ENCODE data around the gene TMEM225.

The TMEM225 gene

GRCh38 chr11:123841174-123841573 is 44.3 kb downstream of the TMEM225 start:
- CTCF ChIA-PET: no interaction called here
- H3K36me3 ChIP-seq (ENCODE audit: control insufficient read depth in 2 of 2, insufficient read depth in 1 of 2, low read length in 2 of 2): no peaks in the 10 kb centered on the region
- H3K4me3 ChIP-seq (ENCODE audit: low read depth, low read length): no peak overlapping the region
- POLR2A ChIA-PET: no interaction called here
- TF ChIP-seq ZNF449 (tag by site-specific recombination; IDR thresholded peaks at IDR 0.05) (peak; percentile 41; the same call in 1 of the 2 replicates), ZNF473 (tag by site-specific recombination; IDR thresholded peaks at IDR 0.05) (no peak)
- no peak overlapping the region for H3K27ac ChIP-seq (ENCODE audit: extremely low read depth, low read depth, low read length)
- H3K9me3 ChIP-seq (ENCODE audit: control insufficient read depth, insufficient read depth, low read depth, low read length): no peaks in the 10 kb centered on the region
- no peaks in the 10 kb centered on the region for H3K4me1 ChIP-seq (ENCODE audit: control insufficient read depth, insufficient read depth, low read length)

DNA sequence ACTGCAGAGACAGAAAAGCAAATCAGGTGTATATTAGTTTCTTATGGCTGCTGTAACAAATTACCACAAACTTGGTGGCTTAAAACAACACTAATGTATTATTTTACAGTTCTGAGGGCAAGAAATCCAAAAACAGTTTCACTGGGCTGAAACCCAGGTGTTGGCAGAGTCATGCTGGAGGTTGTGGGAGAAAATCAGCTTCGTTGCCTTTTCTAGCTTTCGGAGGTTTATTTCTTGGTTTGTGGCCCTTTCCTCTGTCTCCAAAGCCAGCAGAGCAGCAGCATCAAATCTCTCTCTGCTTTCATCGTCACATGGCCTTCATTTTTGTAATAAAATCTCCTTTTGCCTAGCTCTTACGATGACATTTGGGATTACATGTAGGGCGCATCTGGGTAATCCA is 46.3 kb downstream of the TMEM225 start:
- TF ChIP-seq ZNF426 (tag by site-specific recombination; IDR thresholded peaks at IDR 0.05) (no peak), KLF7 (tag by site-specific recombination; IDR thresholded peaks at IDR 0.05; ENCODE audit: borderline replicate concordance) (no peak), RBAK (tag by site-specific recombination; IDR thresholded peaks at IDR 0.05) (no peak), ZNF768 (tag by site-specific recombination; IDR thresholded peaks at IDR 0.05) (no peak), ZFP69B (tag by site-specific recombination; IDR thresholded peaks at IDR 0.05) (no peak), TRIM28 (IDR thresholded peaks at IDR 0.05; ENCODE audit: borderline replicate concordance, low read length) (no peak), ZNF202 (tag by site-specific recombination; IDR thresholded peaks at IDR 0.05; ENCODE audit: borderline replicate concordance) (no peak), ZBTB17 (tag by site-specific recombination; IDR thresholded peaks at IDR 0.05) (no peak)
- TF ChIP-seq, protein P1, sequence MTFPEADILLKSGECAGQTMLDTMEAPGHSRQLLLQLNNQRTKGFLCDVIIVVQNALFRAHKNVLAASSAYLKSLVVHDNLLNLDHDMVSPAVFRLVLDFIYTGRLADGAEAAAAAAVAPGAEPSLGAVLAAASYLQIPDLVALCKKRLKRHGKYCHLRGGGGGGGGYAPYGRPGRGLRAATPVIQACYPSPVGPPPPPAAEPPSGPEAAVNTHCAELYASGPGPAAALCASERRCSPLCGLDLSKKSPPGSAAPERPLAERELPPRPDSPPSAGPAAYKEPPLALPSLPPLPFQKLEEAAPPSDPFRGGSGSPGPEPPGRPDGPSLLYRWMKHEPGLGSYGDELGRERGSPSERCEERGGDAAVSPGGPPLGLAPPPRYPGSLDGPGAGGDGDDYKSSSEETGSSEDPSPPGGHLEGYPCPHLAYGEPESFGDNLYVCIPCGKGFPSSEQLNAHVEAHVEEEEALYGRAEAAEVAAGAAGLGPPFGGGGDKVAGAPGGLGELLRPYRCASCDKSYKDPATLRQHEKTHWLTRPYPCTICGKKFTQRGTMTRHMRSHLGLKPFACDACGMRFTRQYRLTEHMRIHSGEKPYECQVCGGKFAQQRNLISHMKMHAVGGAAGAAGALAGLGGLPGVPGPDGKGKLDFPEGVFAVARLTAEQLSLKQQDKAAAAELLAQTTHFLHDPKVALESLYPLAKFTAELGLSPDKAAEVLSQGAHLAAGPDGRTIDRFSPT (tag by site-specific recombination; IDR thresholded peaks at IDR 0.05): no peak
- TF ChIP-seq, protein P2, sequence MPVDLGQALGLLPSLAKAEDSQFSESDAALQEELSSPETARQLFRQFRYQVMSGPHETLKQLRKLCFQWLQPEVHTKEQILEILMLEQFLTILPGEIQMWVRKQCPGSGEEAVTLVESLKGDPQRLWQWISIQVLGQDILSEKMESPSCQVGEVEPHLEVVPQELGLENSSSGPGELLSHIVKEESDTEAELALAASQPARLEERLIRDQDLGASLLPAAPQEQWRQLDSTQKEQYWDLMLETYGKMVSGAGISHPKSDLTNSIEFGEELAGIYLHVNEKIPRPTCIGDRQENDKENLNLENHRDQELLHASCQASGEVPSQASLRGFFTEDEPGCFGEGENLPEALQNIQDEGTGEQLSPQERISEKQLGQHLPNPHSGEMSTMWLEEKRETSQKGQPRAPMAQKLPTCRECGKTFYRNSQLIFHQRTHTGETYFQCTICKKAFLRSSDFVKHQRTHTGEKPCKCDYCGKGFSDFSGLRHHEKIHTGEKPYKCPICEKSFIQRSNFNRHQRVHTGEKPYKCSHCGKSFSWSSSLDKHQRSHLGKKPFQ (tag by site-specific recombination; IDR thresholded peaks at IDR 0.05): no peak
- TF ChIP-seq, protein P3, sequence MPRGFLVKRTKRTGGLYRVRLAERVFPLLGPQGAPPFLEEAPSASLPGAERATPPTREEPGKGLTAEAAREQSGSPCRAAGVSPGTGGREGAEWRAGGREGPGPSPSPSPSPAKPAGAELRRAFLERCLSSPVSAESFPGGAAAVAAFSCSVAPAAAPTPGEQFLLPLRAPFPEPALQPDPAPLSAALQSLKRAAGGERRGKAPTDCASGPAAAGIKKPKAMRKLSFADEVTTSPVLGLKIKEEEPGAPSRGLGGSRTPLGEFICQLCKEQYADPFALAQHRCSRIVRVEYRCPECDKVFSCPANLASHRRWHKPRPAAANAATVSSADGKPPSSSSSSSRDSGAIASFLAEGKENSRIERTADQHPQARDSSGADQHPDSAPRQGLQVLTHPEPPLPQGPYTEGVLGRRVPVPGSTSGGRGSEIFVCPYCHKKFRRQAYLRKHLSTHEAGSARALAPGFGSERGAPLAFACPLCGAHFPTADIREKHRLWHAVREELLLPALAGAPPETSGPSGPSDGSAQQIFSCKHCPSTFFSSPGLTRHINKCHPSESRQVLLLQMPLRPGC (tag by site-specific recombination; IDR thresholded peaks at IDR 0.05): no peak
- TF ChIP-seq, protein P4, sequence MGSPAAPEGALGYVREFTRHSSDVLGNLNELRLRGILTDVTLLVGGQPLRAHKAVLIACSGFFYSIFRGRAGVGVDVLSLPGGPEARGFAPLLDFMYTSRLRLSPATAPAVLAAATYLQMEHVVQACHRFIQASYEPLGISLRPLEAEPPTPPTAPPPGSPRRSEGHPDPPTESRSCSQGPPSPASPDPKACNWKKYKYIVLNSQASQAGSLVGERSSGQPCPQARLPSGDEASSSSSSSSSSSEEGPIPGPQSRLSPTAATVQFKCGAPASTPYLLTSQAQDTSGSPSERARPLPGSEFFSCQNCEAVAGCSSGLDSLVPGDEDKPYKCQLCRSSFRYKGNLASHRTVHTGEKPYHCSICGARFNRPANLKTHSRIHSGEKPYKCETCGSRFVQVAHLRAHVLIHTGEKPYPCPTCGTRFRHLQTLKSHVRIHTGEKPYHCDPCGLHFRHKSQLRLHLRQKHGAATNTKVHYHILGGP (tag by site-specific recombination; IDR thresholded peaks at IDR 0.05): no peak
- Histone ChIP-seq H3K27ac (ENCODE audit: extremely low read depth, low read depth, low read length) (no peak overlapping the region), H3K4me1 (ENCODE audit: control insufficient read depth, insufficient read depth, low read length) (no peaks in the 10 kb centered on the region), H3K9me3 (ENCODE audit: control insufficient read depth, insufficient read depth, low read depth, low read length) (no peaks in the 10 kb centered on the region), H3K4me3 (ENCODE audit: low read depth, low read length) (no peak overlapping the region), H3K36me3 (ENCODE audit: control insufficient read depth in 2 of 2, insufficient read depth in 1 of 2, low read length in 2 of 2) (no peaks in the 10 kb centered on the region)
- ChIA-PET POLR2A (no interaction called here), CTCF (no interaction called here)

Data from HEK293 (cell line).